AG09319 (cell line): ENCODE results near the gene LRCH1.

Experiments used
- DNase-seq: peaks from one replicate; pipeline ENCODE4 v3.0.0-alpha.2; 2010; ENCODE audit warnings: low read depth; ENCODE audit errors: extremely low read depth
- TF ChIP-seq, protein P1 (sequence below): IDR thresholded peaks from 2 replicates; pipeline ENCODE4 v1.5.1; 2011; ENCODE audit warnings: low read depth, mild to moderate bottlenecking, inconsistent platforms, low read length, moderate library complexity

LRCH1 gene

GRCh38 chr13:46536341-46536740, 16.6 kb upstream of the LRCH1 start:
- no peak for DNase-seq
- TF ChIP-seq, protein P1, sequence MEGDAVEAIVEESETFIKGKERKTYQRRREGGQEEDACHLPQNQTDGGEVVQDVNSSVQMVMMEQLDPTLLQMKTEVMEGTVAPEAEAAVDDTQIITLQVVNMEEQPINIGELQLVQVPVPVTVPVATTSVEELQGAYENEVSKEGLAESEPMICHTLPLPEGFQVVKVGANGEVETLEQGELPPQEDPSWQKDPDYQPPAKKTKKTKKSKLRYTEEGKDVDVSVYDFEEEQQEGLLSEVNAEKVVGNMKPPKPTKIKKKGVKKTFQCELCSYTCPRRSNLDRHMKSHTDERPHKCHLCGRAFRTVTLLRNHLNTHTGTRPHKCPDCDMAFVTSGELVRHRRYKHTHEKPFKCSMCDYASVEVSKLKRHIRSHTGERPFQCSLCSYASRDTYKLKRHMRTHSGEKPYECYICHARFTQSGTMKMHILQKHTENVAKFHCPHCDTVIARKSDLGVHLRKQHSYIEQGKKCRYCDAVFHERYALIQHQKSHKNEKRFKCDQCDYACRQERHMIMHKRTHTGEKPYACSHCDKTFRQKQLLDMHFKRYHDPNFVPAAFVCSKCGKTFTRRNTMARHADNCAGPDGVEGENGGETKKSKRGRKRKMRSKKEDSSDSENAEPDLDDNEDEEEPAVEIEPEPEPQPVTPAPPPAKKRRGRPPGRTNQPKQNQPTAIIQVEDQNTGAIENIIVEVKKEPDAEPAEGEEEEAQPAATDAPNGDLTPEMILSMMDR: no peak

DNA sequence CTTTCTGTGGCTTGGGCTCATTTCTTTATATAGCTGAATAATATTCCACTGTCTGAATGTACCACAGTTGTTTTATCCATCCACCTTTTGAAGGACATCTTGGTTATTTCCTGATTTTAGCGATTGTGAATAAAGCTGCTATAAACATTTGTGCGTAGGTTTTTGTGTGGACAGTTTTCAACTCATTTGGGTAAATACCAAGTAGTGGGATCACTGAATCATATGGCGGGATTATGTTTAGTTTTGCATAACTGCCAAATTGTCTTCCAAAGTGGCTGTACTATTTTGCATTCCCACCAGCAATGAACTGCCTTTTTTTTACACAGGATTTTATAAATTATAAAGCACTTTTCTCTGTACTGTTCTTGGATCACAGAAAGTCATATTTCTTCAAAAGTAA, 13.7 kb upstream of the LRCH1 start:
- no peak for DNase-seq
- TF ChIP-seq, protein P1: no peak

GRCh38 chr13:46541210-46541609, 11.8 kb upstream of the LRCH1 start:
- DNase-seq: no peak
- TF ChIP-seq, protein P1: no peak

DNA sequence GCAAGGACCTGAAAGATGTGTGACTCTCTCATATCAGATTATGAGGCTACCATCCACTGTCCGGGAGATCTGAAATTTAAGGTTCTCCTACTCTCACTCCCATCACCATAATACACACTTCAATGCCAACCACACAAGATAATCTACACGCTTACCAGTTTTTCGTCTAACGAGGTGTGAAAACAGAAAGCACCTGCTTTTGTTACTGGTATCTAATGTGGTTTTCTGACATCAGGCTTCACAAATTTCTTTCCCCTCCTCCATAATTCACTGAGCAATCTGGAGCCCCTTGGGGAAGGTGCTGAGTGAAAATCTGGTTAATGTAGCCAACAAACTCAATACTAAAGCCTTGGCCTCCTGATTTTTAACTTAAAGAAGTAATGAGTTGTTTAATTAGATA, 10.1 kb upstream of the LRCH1 start:
- DNase-seq: no peak
- TF ChIP-seq, protein P1: no peak

- DNase-seq: no peak
- TF ChIP-seq, protein P1: no peak
These were observed 9.7 kb upstream of the LRCH1 start for GRCh38 chr13:46543287-46543686.

DNA sequence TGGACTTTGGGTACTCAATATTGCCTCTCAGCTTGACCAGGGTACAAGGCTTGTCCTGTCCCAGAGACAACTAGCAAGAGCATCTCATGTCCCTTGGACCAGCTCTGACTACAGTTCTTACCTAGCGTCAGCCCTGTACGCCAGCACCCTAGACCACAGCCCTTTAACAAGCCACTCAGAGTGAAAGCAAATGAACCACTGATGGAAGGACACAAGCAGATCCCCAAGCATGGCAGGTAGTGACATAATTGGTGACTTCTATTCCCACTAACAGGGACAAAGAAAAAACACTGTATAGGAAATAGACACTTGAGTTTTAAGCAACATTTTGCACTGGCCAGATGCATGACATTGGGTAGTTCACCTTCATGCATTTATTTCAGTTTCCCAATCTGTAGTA, 8.8 kb upstream of the LRCH1 start:
- TF ChIP-seq, protein P1: no peak

GRCh38 chr13:46544811-46545210, 8.2 kb upstream of the LRCH1 start:
- TF ChIP-seq, protein P1: no peak
- DNase-seq: no peak

More for the DNA sequence above, 8.8 kb upstream of the LRCH1 start:
- DNase-seq: no peak
